NCI-H82 treated with DMSO at 0.1 percent for 48 hours (cell line): Measurements from ENCODE around the gene GSTK1.

Experiments
- DNase-seq: peaks from one replicate; lab custom pipeline; 2025; ENCODE audit not compliant: unreplicated experiment; lab: John Stamatoyannopoulos, UW

GSTK1 gene

GRCh38 chr7:143290293-143290692, 27.1 kb downstream of the GSTK1 start:
- DNase-seq: no peak

GRCh38 chr7:143292876-143293275, 29.6 kb downstream of the GSTK1 start:
- DNase-seq: no peak

- no peak for DNase-seq
Measured at GRCh38 chr7:143295870-143296269, 32.6 kb downstream of the GSTK1 start.

GRCh38 chr7:143296686-143297085, 33.4 kb downstream of the GSTK1 start:
- no peak for DNase-seq

GRCh38 chr7:143299346-143299745, 36.1 kb downstream of the GSTK1 start:
- DNase-seq: no peak

GRCh38 chr7:143299840-143300239, 36.6 kb downstream of the GSTK1 start:
- no peak for DNase-seq

- no peak for DNase-seq
Measured at GRCh38 chr7:143300959-143301935, 38.0 kb downstream of the GSTK1 start.

GRCh38 chr7:143303733-143304132, 40.5 kb downstream of the GSTK1 start:
- DNase-seq: no peak

- DNase-seq: no peak
Measured at GRCh38 chr7:143304938-143305337, 41.7 kb downstream of the GSTK1 start.

- DNase-seq: peak; percentile 11
Measured at GRCh38 chr7:143305423-143306070, 42.3 kb downstream of the GSTK1 start.

GRCh38 chr7:143308632-143309031, 45.4 kb downstream of the GSTK1 start:
- no peak for DNase-seq

- DNase-seq: no peak
Measured at GRCh38 chr7:143314127-143314526, 50.9 kb downstream of the GSTK1 start.

- DNase-seq: no peak
Measured at GRCh38 chr7:143315776-143316175, 52.5 kb downstream of the GSTK1 start, which contains the start of gene CLCN1. Gene CLCN1 (plus strand): TSS chr7:143316111. CDS start chr7:143316213, 102 bp downstream.

- DNase-seq: no peak
Measured at GRCh38 chr7:143316492-143316891, 53.3 kb downstream of the GSTK1 start.

- no peak for DNase-seq
Measured at GRCh38 chr7:143318661-143319060, 55.4 kb downstream of the GSTK1 start.
